Right renal cortex interstitium (tissue), 3 donors: ENCODE results near the gene EGFR. TPM values are rescaled to one million over a fixed set of nuclear protein-coding genes. Genes with fewer than 3 reads are reported as not detected.

Source experiments
- DNase-seq, 3 donors: peaks; one replicate each; pipeline ENCODE4 v3.0.0-alpha.2; 2013; ENCODE audit warnings: low read depth in 3 of 3, low spot score in 2 of 3
- polyA plus RNA-seq, 3 donors: library from polyadenylated mRNA; unstranded; fragments of 120-200 nt; gene quantifications; one replicate each; pipeline ENCODE4 v1.2.1, GENCODE V29; 2013; ENCODE audit not compliant: insufficient read length in 3 of 3

EGFR gene
- polyA plus RNA-seq, 3 donors: 30.9 to 32.3 (median 31.1) TPM

DNA sequence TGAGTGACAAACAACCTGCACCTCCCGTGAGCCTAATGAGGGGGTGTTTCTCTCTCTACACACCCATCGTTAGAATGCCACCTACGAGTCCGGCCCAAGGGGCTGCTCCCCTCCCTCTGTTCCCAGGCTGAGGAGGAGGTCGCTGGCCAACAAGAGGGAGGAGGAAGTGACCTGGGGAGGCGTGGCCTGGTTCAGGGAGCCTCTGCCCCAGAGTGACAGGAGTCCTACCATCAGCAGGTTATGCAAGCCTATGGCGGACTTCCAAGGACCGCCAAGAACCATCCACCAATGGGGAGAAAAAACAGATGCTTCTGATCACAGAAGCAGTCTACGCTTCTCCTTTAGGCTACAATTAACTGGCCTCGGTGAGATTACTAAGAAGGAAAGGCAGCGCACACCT is 12.3 kb upstream of the EGFR start:
- no peak for DNase-seq

DNA sequence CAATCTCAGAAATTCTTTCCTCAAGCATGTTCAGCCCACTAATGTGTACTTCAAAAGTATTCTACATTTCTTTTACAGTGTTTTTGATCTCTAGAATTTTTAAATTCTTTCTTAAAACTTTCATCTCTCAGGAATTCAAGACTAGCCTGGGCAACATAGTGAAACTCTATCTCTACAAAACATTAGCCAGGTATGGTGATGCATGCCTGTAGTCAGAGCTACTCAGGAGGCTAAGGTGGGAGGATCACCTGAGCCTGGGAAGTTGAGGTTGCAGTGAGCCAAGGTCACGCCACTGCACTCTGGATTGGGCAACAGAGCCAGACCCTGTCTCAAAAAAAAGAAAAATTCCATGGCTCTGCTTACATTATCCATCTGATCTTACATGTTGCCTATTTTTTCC is 5.0 kb upstream of the EGFR start:
- DNase-seq: no peak

DNA sequence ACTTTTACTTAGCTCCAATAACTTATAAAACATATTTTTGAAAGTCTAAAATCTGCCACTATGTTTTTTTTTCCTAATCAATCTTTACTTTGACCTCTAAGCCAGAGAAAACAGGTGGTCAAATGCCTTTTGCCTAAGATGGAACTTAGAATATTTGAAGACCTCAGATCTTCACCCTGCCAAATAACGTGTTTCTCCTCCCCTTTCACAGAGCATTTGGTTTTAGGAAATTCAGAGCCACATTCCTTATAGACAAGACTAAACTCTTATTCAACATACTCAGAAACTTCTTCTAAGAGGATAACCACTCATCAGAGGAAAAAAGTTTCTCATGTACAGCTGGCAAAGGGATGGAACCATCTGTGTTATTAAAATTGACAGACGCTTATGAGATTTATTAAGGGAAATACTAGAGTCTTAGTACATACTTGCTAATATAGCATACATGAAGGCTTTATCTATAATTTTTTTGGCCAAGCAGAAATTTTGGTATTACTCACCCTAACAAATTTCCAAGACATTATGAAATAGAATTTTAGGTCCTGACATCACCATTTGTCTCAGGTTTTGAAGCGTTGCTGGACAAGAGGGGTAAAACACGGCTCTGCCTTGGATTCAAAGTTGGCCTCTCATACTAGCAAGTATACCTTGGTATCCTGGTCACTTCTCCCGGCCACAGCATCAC is 2.6 kb upstream of the EGFR start:
- DNase-seq: no peak

DNA sequence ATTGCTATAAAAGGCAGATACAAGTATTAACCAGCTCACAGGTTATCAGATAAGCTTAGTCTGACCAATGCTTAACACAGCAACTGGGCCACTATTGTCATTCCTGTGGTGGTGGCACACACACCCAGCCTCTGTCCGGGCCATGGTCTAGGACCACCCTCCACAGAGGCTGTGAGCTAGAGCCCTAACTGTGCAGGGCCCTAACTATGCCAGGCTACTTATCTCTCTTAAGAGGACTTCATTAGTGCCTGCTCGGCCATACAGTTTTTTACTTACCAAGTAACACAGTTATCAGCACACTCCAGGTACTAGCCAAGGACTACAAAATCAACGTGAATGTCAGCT is 2.1 kb upstream of the EGFR start:
- no peak for DNase-seq

DNA sequence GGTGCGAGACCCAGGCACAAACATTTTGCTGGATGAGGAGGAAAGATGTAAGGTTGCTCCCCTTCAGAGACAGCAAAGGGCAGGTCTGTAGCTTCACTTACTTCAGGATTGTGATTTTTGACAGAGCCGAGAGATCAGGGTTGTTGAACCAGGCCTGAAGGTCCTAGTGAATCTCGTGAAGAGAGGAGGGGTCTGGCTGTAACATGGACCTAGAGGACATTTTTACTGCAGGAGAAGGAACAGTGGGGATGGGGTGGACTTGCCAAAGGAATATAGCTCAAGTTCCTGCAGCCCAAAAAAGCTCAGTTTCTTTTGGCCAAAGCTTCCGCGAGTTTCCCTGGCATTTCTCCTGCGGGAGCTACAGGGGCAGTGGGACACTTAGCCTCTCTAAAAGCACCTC is 976 bp upstream of the EGFR start:
- DNase-seq: no peak

DNA sequence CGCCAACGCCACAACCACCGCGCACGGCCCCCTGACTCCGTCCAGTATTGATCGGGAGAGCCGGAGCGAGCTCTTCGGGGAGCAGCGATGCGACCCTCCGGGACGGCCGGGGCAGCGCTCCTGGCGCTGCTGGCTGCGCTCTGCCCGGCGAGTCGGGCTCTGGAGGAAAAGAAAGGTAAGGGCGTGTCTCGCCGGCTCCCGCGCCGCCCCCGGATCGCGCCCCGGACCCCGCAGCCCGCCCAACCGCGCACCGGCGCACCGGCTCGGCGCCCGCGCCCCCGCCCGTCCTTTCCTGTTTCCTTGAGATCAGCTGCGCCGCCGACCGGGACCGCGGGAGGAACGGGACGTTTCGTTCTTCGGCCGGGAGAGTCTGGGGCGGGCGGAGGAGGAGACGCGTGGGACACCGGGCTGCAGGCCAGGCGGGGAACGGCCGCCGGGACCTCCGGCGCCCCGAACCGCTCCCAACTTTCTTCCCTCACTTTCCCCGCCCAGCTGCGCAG is 424 bp downstream of the EGFR start:
- no peak for DNase-seq

DNA sequence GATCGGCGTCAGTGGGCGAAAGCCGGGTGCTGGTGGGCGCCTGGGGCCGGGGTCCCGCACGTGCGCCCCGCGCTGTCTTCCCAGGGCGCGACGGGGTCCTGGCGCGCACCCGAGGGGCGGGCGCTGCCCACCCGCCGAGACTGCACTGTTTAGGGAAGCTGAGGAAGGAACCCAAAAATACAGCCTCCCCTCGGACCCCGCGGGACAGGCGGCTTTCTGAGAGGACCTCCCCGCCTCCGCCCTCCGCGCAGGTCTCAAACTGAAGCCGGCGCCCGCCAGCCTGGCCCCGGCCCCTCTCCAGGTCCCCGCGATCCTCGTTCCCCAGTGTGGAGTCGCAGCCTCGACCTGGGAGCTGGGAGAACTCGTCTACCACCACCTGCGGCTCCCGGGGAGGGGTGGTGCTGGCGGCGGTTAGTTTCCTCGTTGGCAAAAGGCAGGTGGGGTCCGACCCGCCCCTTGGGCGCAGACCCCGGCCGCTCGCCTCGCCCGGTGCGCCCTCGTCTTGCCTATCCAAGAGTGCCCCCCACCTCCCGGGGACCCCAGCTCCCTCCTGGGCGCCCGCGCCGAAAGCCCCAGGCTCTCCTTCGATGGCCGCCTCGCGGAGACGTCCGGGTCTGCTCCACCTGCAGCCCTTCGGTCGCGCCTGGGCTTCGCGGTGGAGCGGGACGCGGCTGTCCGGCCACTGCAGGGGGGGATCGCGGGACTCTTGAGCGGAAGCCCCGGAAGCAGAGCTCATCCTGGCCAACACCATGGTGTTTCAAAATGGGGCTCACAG is 1.1 kb downstream of the EGFR start:
- no peak for DNase-seq

DNA sequence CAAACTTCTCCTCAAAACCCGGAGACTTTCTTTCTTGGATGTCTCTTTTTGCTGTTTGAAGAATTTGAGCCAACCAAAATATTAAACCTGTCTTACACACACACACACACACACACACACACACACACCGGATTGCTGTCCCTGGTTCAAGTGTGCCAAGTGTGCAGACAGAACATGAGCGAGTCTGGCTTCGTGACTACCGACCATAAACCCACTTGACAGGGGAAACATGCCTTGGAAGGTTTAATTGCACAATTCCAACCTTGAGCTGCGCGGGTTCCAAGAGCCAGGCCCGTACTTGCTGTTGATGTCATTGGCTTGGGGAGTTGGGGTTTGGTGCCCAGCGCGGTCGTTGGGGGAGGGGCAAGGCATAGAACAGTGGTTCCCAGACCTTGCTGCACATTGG is 1.7 kb downstream of the EGFR start:
- DNase-seq: no peak

DNA sequence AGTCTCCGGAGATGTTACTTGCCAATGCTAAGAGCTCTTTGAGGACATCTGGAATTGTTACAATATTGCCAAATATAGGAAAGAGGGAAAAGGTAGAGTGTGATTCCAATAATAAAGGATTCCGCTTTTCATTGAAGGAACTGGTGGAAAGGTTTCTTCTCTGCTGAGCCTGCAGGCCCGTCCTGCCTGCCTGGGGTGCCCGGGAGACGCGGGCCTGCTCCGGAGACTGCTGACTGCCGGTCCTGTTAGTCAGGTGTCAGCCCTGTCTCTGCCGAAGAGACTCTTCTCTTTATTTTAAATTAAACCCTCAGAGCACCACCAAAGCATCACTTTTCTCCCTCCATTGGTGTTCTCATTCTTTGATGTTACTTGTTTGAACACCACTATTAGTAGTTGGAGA is 2.2 kb downstream of the EGFR start:
- DNase-seq: no peak

DNA sequence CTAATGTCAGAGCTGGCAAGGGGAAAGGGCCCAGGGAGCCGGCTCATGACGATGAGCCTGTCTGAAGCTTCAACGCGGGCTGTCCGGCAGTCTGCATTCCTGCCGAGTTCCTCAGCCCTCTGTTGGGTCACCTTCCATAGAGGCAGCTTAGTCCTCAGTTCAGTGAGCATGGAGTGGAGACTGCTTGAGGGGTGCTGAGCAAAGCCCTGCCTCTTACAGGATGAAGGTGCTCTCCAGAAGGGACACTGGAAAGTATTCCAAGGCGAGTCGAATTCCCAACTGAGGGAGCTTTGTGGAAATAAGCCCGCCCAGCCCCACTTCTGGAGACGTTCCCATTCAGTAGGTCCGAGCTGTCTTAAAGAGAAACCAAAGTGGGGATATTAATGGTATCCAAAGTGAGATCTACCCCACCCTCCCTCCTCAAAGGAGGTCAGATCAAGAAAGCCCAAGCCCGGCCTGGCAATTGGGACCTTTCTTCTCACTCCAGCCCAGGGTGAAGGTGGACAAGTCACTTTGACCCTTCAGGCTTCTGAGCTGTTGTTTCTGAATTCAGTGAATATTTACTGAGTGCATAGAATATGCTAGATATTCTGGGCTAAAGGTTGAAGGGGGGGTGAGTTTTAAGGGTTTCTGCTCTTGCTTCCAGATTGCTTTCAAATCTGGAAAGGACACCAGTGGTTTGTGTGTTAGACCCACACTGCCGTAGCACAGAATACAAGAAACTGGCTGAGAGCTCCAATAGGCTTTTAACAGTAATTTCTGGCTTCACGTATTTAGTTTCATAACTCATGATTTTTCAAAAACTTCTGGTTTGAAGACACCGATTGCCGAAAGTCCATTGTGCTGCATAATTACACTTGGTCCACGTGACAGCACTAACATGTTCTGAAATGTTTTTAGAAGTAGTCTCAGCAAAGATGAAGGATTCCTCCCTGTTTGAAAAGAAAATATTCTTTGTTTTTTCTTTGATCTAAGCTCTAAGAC is 3.5 kb downstream of the EGFR start:
- DNase-seq: no peak

DNA sequence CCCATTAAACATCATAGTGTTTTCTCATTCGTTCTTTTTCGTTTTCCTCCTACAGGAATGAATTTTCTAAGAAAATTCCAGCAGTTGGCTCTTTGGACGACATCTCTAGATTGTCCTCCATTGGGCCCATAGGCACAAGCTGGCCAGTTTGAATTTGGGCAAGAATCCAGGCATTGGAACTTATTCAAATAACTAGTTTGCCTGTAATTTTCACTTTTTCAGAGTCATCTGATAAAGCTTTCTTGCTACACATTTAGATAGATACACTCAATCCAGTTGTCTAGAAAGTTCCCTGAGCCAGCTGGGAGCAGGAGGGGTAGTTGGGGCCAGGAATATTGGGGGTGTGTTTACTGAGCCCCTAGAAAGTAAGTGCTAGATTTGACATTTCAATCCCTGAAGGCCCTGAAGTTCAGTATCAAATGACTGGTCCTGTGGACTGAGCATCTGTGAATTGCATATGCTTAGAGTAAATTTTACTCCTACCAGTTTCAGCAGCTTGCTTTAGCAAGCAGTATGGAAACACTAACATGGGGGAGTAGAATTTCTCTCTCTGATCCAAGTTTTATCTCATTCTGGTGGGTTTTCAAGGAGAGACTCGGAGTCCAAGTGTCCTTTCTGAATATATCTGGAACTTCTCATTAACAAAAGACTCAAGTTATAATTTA is 5.2 kb downstream of the EGFR start:
- no peak for DNase-seq

DNA sequence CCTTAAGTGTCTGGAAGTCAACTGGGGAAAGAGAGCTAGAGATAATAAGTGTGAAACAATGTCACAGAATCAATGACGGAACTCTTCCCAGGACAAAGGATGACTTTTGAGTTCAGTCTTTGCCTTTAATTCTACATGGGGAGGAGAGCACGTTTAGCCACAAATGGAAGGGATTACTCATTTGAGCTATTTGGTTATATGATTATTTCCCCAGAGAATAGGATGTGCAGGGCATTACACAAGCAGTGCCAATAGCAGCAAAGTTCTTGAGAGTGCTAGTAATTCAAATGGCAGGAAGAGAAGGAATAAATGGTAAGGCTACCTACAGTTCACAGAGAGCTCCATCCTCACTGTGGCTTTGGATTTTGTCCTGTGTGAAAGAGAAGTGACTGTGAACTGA is 6.0 kb downstream of the EGFR start:
- no peak for DNase-seq

DNA sequence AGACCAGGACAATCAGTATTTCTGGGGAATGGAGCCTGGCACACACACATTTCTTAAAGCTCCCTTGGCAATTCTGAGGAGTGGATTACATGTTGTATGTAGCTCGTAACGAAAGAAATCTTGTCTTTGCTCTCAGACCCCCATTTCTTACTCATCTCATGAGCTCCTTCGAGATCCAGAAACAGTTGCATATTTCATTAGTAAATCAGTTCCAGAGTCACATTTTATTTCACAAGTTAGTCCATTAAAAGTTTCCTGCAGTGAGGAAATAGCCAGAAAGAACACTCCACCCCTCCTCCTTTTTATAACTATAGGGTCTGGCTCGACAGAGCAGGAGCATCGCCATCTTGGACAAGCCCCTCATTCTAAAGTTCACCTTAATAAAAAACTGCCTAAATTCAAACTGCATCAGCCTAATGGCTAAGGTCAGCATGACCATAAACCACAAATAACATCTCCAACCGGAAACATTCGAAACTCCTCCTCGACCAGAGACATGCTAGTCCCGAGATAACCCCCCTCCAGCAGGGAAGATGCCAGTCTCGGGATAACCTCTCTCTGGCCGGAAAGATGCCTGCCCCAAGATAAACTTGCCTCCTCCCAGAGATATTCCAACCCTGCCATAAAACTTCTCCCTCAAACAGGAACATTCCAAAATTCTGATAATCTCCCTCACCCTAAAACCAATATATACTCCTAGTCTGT is 7.4 kb downstream of the EGFR start:
- DNase-seq: no peak

DNA sequence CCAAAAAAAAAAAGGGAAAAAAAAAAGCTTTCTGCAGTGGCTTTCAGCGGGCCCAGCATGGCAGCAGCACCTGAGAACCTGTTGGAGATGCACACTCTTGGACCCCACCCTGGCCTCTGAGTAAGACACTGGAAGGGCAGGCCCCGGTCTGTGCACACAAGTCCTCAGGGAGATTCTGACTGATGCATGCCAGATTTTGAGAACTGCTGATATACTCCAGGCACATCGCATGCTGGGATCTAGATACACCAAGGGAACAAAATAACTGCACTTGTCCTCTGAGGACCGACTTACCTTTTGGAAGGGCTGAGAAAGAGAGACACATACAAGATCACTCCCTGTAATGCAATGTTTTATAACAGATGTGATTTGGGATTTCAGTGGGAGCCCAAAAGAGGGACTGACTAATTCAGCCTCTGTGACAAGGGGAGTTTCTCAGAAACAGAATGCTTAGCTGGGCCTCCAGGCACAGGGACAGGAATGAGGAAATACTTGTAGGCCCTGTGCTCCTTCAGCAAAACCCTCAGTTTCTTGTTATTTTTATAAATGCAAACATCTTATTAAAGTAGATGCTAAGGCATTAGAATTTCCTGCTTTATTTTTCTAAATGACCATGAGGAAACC is 8.2 kb downstream of the EGFR start:
- no peak for DNase-seq

DNA sequence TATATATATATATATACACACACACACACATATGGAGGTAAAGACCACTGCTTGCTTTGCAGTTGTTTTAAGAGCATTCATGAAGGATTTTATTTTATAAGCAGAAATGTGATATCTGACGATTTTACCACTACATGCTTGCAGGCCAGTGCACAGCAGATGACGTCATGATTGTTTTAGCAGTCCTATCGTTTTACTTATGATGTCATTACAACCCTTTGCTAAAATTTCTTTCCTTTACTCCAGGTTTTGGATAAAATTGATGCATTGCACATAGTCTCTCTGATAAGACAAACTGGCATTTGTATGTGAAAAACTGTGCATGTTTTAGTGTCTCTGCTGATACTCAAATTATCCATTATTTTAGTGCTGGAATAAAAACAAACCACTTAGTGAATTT is 9.2 kb downstream of the EGFR start:
- no peak for DNase-seq

DNA sequence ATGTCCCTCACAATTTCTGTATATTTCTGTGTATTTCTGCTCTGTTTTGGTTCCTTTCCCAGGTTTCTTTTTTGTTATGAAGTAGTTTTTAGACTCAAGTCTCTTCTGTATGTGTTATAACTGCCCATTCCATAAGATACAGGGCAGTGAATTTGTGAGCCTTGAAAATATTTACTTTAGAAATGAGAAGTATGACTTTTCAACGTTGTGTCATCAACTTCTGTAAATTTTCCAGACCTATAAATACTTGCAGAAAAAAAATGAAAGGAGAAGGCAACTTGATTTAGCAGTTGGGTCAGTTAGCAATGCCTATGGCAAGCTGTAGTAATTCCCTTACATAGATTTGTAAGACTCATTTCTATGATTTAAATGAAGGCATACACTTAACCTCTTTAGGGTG is 11.5 kb downstream of the EGFR start:
- DNase-seq: no peak

DNA sequence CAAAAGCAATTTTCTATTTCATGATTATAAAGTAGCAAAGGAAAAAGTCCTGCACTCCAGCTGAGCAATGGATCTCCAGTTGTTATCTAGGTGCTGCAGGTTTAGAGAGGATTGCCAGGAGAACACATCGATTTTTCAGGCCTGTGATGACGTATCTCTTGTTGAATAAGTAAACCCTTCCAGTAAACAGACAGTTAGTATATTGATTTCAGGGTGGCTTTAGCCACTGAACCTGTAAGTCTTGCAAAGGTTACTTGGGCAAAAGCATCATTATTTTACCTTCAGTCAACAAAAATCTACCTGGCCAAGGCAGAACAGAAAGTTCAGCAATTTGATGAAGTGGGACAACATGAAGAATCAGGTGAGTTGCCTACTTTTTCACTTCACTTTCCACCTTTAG is 12.3 kb downstream of the EGFR start:
- DNase-seq: no peak

DNA sequence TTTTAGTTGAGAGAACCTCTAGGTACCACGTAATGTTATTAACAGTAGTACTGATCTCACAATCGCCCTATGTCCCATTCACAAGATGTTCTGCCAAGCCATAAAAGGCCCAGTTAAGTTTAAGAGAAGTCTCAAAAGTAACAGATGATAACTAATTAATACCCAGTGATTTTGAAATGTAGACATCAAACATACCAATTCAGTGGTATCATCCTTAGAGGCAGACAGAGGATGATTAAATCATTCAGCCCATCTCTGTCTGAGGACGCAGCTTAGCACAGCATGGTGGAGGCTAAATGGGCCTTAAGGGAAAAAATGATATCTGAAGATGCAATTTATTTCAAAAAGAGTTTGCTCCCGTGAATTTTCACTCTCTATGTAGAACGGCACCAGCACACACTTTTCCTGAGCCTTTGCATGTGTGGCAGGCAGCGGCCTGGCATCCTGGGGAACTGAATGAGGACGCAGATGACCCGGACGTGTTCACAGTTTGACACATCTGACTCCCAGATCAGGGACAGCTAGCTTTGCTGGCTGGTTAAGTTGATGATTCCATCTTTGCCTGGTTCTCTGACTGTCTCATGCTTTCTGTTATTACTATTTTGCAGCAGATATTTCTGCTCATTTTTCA is 13.4 kb downstream of the EGFR start:
- no peak for DNase-seq

DNA sequence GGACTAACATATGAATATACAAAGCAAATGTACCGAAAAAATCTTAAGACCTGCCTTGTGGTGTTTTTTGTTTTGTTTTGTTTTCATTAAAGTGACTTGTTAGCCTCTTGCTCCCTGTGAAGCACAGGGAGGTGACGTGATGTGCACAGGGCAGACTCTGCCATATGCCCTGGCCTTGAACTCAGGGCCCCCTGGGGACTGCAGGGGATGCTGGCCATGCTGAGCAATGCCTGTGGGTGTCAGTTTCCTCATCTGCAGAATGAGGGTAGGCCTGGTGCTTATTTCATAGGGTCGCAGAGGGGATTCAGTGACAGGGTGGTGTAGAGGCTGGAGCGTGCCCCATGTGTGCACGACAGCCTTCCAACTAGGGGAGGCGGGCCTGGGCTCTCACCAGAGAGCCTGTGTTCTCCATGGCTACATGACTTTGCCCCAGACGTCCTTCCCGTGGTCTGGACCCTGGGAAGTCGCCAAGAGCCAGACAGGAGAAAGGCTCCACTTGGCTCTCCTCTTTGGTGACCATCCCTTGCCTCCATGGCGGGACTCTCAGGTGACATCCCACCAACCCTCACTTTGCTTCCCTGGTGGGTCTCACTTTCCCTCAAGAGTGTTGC is 14.5 kb downstream of the EGFR start:
- DNase-seq: no peak
